GM19193 (cell line): Measurements from ENCODE around the gene HNRNPK.

Experiments used
- POLR2A ChIP-seq: IDR thresholded peaks from 4 replicates; pipeline ENCODE4 v1.6.1; 2011; ENCODE audit not compliant: insufficient read depth, insufficient read length; ENCODE audit errors: extremely low read depth

The HNRNPK gene

DNA sequence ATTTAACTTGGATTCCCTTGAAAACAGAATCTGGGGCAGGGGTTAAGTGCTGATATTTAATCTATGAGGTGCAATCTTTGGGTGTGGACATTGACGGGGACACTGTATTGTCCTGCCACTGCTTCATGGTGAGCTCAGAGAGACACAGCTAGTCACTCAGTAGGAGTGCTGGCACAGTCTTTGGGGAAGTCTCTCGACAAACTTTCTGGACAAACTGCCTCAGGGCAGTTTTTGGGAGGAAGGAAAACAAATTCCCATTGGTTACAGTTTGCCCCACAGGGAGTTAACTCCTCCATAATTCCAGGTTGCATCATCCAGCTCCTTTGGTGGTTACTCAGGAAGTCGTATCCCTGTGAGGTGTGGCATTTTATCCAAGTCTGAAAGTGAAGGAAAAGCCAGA is 17.9 kb downstream of the HNRNPK start:
- no peak for TF ChIP-seq POLR2A

DNA sequence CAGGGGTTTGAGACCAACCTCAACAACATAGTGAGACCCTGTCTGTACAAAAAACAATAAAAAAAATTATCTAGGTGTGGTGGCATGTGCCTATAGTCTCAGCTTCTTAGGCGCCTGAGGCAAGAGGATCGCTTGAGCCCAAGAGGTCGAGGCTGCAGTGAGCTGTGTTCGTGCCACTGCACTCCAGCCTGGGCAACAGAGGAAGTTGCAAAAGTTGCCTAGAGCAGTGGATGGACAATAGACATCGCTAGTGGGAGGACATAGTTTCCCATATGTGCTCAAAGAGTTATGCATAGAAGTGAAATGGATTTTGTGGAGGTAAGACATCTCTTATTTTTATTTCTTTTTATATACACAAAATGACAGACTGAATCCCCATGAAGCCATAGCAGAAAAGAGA is 19.0 kb downstream of the HNRNPK start:
- TF ChIP-seq POLR2A = no peak

DNA sequence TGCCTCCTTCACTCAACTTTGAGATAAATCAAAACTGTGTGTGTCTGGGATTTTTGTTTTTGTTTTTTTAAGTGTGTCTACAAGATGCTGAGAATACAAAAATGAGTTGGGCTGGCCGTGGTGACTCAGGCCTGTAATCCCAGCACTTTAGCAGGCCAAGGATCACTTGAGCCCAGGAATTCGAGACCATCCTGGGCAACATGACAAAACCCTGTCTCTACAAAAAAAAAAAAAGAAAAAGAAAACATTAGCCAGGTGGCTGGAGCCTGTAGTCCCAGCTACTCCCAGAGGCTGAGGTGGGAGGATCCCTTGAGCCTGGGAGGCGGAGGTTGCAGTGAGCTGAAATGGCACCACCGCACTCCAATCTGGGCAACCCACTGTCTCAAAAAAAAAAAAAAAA is 21.0 kb downstream of the HNRNPK start:
- TF ChIP-seq POLR2A = no peak

DNA sequence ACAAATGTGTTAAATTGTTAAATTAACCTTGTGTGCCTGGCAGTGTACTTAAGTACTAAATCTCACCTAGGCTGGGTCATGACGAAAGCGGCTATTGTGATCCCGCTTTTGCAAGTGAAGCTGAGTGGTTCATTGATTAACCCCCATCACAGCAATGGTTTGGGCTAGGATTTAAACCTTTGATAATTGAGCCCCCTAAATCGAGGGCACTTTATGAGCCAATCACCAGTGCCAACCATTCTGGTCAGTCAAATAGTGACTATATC is 22.8 kb downstream of the HNRNPK start:
- no peak for TF ChIP-seq POLR2A

DNA sequence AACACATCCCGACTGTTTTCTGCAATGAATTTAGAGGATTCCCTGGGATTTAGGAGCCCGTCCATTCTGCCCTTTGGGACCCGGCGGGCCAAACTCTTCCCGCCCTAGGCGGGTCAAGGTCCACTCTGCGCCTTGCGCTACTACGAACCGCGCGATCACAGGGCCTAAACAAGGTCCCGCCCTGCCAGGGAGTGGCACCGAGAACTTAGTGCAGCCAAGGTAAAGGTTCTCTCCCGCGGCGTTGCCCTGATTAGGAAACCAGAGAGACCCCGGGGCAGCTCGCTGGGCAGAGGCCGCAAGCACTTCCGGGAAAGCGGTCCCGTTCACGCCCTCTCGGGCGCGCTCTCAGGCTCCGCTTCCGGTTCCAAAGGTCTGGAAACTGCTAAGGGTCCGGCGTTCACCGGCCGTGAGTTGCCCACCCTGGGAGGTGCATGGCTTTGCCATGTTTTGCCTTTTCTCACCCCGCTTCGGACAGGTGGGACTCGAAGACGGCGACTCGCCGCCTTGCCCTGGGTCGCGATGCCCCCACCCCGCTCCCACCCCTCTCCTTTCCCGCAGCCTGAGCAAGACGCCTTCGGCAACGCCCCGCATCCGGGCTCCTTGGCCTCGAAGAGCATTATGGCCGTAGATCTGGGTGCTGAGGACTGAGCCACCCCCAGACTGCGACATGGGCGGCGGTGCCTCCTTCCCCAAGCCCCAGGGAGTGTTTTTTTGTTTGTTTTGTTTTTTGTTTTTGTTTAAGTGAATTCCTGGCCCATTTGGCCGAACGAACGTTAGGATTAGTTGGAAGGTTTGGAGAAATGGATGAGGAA is 23.4 kb downstream of the HNRNPK start:
- TF ChIP-seq POLR2A = peak; percentile 76

DNA sequence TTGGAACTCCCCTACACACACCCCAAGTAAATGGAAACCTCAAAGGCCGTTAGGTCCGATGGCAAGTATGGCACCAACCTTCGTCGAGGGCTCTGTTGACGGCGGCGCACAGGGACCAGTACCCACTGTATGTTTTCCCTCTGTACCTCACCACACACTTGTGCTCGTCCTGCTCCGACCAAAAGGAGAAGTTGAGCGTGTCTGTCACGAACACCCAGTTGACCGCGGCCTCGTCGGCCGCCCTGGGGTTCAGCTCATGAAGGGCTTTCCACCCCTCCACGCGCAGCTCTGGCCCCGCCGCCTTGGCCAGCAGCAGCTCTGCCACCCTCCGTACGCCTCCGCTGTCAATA is 24.0 kb downstream of the HNRNPK start:
- TF ChIP-seq POLR2A = no peak

DNA sequence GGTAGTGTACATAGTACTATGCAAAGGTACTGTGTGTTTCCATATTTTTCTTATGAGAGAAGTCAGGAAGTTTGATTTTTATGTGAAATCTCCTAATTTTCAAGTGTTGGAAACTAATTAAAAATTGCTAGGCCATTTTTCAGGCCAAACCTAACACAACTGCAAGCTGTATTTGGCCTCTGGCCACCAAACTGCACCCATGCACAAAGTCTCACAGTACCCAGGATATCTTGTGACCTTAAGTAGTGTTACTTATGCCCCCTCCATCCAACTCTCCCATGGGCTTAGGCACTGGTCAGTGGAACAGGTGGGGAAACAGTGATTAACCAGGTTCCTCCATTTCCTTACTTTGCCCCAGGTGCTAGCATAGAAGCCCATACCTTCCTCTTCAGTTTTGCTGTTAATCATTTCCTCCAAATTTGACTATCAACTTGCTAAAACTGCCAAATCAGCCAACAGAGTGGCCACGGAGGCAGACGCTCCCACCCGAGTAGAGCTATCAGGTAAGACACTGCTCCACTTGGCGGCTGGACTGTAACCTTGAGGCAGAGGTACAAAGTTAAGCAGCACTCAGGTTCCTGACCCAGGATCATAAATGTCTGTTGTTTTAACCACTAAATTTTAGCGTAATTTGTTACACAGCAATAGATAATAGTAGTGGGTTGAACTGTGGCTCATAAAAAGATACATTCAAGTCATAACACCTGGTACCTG is 39.3 kb downstream of the HNRNPK start:
- TF ChIP-seq POLR2A = no peak

DNA sequence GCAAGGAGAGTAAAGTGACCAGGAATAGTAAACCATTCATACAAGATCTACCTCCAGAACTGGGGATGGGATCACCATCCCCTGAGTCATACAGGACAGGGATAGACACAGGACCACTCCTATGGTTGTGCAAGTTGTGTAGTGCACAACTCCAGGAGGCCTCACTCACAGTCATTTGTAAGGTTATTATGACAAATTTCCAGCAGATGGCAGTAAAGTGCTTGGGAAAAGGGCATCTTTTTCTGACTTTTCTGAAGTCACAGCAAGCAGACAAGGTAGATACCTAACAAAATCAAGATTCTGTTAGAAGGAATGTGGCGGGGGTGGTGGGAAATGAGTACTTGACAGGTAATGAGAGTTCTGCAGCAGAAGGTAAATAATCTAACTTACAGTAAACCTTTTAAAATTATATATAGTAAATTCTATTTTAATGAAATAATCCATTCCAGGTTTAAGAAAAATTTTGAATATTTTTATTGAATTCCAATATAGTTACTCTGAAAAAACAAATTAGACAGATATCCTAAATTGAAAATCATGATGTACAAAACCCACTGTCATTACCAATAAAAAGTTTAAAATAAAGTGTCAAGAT is 42.1 kb downstream of the HNRNPK start:
- no peak for TF ChIP-seq POLR2A

DNA sequence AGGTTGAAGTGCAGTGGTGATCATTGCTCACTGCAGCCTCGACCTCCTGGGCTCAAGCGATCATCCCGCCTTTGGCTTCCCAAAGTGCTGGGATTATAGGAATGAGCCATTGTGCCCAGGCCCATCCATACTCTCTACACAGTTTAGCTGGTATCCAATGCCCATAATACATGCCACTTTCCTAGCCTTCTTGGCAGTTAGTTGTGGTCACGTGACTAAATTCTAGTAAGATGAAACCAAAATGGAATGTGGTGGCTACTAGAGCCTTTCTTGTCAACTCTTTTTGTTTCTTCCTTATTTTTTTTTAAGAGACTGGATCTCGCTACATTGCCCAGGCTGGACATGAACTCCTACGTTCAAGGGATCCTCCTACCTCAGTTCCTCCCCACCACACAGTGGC is 43.5 kb downstream of the HNRNPK start:
- TF ChIP-seq POLR2A = no peak

DNA sequence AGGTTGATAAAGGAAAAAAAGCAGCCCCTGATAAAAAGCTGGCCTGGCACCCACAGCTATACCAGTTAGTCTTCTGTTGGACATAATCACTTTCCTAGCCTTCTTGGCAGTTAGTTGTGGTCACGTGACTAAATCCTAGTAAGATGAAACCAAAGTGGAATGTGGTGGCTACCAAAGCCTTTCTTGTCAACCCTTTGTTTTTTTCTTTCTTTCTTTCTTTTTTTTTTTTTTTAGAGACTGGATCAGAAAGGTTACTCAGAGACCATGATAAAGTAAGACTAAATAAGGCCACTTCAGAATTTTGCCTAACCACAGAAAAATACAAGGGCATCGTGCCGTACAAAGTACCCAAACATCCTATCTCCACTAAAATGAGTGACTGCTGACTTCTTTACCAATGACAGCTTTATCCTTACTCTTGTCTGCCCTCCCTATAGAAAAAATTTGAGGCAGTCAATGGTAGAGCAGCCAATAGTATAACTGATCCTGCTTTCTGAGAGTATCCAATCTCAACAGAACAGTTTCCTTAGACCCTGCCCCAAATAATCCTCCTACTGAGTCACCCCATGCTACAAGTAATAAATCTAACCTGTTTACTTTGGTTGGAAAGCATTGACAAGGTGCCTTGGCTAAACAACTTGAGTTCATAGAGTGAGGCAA is 44.6 kb downstream of the HNRNPK start:
- no peak for TF ChIP-seq POLR2A

DNA sequence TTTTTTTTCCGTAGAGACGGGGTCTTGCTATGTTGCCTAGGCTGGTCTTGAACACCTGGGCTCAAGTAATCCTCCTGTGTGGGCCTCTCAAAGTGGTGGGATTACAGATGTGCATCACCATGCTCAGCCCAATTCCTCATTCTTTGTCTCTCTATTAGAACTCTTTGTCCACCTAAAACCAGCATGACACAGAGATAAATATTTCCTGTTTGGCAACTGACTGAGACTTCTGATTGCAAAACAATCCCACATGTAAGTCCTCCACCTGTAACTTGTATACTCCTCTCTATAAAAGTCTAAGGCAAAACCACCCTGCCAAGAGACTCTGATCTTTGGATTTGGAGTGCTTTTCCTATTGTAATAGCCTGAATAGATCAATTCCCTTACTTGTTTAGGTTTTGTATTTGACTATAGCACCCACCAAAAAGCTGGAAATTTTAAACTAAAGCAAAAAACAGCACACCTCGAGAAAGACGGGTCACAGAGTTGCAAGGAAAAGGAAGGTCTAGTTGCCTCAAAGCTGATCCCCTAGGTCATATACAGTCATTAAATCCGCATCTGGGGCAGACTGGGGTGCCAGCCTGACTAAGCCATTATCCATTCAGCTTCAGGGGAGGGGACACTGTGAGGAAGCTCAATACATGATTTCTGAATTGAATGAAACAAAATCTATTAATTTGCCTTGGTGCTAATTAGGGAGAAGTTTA is 45.3 kb downstream of the HNRNPK start:
- no peak for TF ChIP-seq POLR2A

DNA sequence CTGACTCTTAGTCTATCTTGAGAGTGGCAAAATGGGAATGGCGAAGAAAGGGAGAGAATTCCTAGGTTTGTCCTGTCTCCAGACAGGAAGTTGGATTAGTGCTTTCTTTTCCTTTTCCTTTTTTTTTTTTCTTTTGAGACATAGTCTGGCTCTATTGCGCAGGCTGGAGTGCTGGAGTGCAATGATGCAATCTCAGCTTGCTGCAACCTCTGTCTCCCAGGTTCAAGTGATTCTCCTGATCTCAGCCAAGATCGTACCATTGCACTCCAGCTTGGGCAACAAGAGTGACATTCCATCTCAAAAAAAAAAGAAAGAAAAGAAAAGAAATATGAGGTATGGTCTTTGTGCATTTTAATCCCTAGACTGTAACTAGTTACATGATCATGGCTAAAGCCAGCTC is 46.2 kb downstream of the HNRNPK start:
- no peak for TF ChIP-seq POLR2A

DNA sequence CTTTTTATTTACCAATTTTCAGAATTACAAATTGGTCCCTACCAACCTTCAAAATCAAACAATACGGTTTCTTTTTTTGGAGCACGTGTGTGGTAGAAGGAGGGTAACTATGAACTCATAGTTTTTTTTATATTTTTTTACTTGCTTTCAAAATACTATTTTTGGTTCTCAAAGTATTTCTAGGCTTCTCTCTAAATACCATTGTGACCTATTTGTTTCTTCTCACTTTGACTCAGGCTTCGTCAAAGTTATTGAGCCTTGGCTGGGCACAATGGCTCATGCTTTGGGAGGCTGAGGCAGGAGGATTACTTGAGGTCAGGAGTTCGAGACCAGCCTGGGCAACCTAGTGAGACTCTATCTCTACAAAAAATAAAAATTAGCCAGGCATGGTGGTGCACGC is 47.2 kb downstream of the HNRNPK start:
- TF ChIP-seq POLR2A = no peak

DNA sequence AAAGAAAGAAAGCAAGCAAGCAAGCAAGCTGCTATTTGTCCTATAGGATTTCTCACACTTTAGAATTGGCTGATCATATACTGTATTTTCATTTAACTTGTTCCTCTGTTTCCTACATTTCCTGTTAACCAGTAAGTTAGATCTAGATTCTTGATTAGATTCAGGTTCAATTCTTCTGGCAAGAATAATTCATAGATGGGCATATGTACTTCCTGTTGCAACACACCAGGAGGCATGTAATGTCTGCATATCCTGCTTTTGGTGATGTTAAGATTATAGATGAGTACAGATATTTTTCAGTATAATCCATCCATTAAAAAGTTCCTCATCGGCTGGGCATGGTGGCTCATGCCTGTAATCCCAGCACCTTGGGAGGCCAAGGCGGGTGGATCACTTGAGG is 48.0 kb downstream of the HNRNPK start:
- TF ChIP-seq POLR2A = no peak

DNA sequence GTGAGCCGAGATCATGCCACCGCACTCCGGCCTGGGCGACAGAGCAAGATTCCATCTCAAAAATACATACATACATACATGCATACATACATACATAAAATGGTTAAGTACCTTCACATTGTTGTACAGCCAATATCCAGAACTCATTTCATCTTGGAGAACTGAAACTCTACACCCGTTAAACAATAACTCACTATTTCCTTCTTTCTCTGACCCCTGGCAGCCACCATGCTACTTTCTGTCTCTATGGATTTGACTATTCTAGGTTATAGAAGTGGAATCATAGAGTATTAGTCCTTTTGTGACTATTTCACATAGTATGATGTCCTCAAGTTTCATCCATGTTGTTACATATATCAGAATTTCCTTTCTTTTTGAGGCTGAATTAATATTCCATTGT is 49.1 kb downstream of the HNRNPK start:
- no peak for TF ChIP-seq POLR2A

DNA sequence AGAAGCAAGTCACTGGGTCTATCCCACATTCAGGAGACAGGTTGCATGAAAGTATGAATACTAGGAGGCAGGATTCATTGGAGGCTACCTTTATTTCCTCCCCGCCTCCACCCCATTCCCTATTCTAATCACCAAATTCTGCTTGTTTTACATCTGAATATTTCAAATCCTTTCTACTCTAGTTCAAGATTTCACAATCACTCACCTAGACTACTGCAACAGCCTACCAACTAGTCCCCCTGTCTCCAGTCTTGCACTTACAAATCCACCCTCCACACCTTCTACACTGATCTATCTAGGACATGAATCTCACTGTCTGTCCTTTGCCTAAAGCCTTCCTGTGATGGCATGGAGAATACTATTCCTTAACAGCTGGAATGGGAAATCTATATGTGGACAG is 52.4 kb downstream of the HNRNPK start:
- no peak for TF ChIP-seq POLR2A
